OCI-LY3 (cell line): ENCODE data around the gene ZNF710.

Experiments used
- CTCF ChIP-seq: fragments of 200-600, 300-600 bp; sonication (generic); IDR thresholded peaks from 2 replicates; pipeline ENCODE4 v1.5.1; 2014; ENCODE audit warnings: antibody characterized with exemption, low read length, low read depth
- EZH2phosphoT487 ChIP-seq: fragments of 200-600 bp; shearing (Covaris generic); IDR thresholded peaks from 2 replicates; pipeline ENCODE4 v1.6.1; 2018; ENCODE audit warnings: antibody characterized with exemption, mixed run types, low read depth

- no peak for TF ChIP-seq CTCF
- TF ChIP-seq EZH2phosphoT487: no peak
These were observed 102.7 kb downstream of the ZNF710 start for GRCh38 chr15:90103701-90104329.
